Left colon (tissue), 2 donors: ENCODE measurements around the gene CALM3. TPM values are rescaled to one million over a fixed set of nuclear protein-coding genes. Genes with fewer than 3 reads are reported as not detected.
"Not testable (repeated sequence)": the region's sequence is repeated elsewhere in the genome, so short reads cannot be mapped to it uniquely, and the experiment has no call there.

Source experiments
- ATAC-seq: fragments of 200-7000 bp; cut with Tn5 transposase; one replicate; pipeline ENCODE4 v1.9.1; 2020; ENCODE audit warnings: mild to moderate bottlenecking, moderate library complexity
- DNase-seq, 2 donors: peaks; one replicate each; pipeline ENCODE4 v3.0.0-alpha.2; 2020
- intact Hi-C, 2 donors: fragments of 100-400 bp; cut with DNase I in 1 of 2; cut with micrococcal nuclease in 1 of 2; formaldehyde crosslinking; loops; one replicate each; pipeline versions ENCODE4 v1.11.2 to v1.14.0; 2022; cut with DNase I, micrococcal nuclease
- long read RNA-seq: library from polyadenylated mRNA; unstranded; transcript quantifications from one replicate; pipeline ENCODE4 v2.0.0, GENCODE V29; 2021
- total RNA-seq, 2 donors: library from RNA; stranded (reverse); fragmentation: NEBNext Ultra II Directional; extraction: Animal tissue kit (Norgen Biotek cat#: 25700); gene quantifications; one replicate each; pipeline ENCODE4 v1.2.1, GENCODE V29; 2021
- donor health status: DM: no; HTN: no; CAD: no.
- donor health status: DM: yes; HTN: yes; CAD: no.

CALM3 gene
- total RNA-seq: 100 to 1,000 TPM; 250 to 278 TPM
- long read RNA-seq, transcript CALM3-201 (6 exons, 2,289 nt): major isoform, 59 of 74 reads
- long read RNA-seq, partial matches to known transcripts: 5 of 74 reads
- long read RNA-seq, other reads (novel, unspliced or antisense): 10 of 74 reads

DNA sequence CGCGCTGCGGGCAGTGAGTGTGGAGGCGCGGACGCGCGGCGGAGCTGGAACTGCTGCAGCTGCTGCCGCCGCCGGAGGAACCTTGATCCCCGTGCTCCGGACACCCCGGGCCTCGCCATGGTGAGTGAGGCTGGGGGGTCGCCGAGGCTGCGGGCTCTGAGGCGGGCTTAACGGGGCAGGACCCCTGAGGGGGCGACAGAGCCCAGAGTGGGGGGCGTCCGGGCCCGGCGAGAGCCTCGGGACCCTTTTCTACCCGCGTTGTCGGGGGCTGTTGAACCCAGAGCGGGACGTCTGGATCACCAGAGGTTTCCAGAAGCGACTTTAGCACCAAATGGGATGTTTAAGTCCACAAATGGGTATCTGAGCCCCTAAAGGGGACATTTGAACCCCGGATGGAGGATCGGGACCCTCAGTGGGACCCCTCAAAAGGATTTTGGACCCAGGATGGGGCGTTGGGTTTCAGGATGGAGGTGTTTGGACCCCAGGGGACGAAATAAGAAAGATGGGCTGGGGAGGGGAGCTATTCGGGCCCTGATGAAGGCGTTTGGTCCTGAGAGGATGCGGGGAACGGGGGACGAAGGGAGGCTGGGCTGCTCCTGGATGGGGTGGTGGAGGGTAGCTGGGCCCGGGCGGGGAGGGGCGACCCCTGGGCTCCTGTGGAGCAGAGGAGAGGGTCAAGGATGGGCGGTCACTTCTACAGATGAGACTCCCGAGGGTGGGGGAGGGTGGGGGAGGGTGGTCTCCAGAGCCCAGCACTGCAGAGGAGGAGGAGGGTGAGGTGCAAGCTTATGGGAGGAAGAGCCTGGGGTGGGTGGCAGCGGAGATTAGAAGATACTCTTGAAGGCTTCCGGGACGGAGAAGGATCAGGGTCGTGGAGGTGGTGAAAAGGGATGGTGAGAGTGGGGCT is at the start of gene CALM3:
CALM3 (plus strand) TSS at position 13 of the 907 bp plus-strand sequence; CDS start at position 118, 105 bp downstream.
- intact Hi-C loops: no loop called here
- DNase-seq (no peak), ATAC-seq (no peak)

DNA sequence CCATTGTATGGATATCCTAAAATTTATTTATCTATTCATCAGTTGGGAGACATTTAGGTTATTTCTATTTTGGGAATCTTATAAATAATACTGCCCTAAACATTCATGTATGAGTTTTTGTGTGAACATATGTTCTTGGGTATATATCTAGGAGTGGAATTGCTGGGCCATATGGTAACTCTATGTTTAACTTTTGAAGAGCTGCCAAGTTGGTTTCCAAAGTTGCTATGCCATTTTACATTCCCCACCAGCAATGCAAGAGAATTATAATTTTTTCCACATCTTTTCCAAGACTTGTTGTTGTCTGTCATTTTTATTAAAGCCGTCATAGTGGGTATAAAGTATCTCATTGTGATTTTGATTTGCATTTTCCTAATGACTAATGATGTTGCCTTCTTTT is 48.2 kb upstream of the CALM3 start:
- DNase-seq (no peak), ATAC-seq (no peak)
- intact Hi-C loops: no loop called here

DNA sequence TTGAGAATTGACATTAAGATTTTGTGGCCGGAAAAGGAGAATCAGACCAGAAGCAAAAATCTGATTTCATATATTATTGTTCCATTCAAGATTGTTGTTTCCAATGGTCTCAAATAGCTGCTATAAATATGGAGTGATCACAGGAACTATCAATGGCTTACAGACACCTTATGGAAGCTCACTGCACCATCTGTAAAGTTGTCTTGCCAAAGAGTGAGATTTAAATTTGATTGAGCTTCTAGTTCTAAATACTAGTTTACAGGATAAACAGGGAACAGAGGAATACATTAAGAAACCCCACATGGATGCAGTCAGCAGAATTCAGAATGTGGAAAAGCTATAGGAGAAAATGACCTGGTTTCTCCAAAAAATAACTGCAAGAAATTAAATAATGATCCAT is 47.0 kb upstream of the CALM3 start:
- intact Hi-C loops: no loop called here
- ATAC-seq (no peak), DNase-seq (no peak)

DNA sequence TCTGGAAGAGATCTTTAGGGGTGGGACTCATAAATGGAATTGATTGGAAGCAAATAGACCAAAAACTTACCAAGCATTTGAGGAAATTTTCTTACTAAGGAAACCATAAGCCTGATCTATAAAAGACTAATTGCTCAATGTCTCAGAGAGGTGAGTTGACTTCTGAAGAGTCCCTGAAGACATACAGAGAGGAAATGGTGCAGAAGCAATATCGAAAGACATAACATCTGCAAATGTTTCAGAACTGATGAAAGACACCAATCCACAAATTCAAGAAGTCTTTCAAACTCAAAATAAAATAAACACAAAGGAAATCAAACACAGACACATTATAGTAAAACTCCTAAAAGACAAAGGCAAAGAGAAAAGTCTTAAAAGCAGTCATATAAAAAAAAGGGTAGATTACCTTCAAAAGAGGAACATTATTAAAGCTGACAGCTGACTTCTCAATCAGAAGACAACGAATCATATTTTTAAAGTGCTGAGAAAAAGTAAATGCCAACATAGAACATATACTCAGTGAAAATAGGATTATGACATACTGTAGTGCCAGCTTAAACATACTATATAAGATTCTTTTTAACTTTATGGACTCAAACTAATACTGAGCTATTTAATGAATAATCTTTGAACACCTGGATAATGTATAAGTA is 45.4 kb upstream of the CALM3 start:
- ATAC-seq (no peak), DNase-seq (no peak)
- intact Hi-C loops: no loop called here

DNA sequence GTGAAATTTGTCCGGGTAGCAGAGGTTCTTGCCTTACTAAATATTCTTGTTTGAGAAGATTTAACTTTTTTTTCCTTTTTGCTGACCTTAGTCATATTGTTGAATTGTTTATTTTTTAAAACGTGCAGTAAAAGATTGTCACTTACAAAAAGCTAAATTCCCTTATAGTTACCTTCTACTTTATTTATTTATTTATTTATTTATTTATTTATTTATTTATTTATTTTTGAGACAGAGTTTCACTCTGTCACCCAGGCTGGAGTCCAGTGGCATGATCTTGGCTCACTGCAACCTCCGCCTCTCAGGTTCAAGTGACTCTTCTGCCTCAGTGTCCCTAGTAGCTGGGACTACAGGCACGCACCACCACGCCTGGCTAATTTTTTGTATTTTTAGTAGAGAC is 44.7 kb upstream of the CALM3 start:
- ATAC-seq, intact Hi-C loops: not testable (repeated sequence)

DNA sequence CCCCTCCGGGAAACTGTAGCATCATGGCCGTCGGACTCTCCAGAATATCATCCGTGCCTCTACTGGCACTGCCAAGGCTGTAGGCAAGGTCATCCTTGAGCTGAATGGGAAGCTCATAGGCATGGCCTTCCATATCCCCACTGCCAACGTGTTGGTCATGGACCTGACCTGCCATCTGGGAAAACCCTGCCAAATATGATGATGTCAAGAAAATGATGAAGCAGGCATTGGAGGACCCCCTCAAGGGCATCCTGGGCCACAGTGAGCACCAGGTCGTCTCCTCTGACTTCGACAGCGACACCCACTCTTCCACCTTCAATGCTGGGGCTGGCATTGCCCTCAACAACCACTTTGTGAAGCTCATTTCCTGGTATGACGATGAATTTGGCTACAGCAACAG is 41.9 kb upstream of the CALM3 start:
- DNase-seq (no peak), ATAC-seq (no peak)
- intact Hi-C loops: no loop called here

More for the DNA sequence above, 44.7 kb upstream of the CALM3 start:
- DNase-seq: not testable (repeated sequence)

DNA sequence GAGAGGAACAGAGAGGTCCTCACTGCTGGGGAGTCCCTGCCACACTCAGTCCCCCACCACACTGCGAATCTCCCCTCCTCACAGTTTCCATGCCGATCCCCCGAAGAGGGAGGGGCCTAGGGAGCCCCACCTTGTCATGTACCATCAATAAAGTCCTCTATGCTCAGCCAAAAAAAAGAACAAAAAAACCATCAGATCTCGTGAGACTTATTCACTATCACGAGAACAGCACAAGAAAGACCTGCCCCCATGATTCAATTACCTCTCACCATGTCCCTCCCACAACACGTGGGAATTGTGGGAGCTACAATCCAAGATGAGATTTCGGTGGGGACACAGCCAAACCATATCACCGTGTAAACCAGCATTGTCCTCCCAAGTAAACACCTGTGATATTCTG is 41.5 kb upstream of the CALM3 start:
- intact Hi-C loops, ATAC-seq, DNase-seq: not testable (repeated sequence)

DNA sequence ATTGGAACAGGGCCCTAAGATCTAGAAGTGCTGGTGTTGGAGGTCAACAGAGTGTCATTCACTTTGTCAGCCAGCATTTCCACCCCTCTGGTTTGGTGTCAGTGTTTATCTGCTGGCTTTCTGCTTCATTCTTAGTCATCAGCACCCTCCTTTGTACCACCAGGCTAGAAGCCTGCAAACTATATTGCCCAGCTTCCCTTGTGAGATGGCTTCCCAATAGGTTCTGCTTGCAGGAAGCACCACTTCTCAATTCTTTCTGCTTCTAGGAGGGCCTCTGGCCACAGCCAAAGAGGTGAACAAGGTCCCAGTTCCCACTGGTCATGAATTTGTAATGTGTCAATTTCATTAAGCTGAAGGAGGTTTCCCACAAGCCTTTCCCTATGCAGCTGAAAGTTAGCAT is 36.4 kb upstream of the CALM3 start:
- DNase-seq: no peak
- intact Hi-C loops: no loop called here
- ATAC-seq: no peak

DNA sequence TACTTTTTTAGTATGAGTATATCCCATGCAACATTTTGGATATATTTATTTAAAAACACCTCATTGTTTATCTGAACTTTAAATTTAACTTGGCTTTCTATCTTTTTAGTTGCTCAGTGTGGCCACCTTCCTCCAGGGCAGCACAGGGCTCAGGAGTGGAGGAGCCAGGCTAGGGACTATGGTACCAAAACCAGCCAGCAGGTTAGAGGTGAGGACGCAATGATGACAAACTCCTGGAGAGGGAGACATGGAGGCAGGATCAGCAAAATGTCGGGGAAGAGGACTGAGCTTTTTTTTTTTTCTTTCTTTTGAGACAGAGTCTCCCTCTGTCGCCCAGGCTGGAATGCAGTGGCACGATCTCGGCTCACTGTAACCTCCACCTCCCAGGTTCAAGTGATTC is 29.6 kb upstream of the CALM3 start:
- DNase-seq (no peak), ATAC-seq (peak; percentile 47)
- intact Hi-C loops: no loop called here

DNA sequence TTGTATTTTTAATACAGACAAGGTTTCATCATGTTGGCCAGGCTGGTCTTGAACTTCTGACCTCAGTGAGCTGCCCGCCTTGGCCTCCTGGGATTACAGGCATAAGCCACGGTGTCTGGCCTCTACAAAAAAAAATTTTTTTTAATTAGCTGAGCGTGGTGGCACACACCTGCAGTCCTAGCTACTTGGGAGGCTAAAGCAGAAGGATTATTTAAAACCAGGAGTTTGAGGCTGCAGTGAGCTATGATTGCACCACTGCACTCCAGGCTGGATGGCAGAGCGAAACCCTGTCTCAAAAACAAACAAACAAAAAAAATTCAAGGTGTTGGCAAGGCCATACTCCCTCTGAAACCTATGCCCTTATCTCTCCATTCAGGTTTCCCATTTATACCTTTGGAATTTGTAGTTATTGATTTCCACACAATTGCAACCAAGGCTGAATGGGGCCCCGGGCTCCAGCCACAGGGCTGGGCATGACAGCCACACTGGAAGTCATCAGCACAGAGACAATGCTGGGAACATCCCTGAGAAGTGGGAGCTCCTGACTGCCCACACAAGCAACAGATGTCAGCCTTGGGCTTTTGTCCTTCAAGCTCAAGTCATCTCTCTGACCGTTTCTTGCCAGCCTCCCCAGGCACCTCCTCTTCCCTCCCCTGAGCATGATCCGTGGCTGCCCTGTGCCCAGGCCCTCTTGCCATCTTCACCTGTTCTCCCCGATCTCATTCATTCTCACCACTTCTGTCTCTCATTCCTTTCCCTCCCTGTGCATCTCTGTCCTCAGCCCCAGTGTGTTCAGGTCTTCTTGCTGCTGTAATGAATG is 27.2 kb upstream of the CALM3 start:
- ATAC-seq: no peak
- DNase-seq: no peak
- intact Hi-C loops: no loop called here

DNA sequence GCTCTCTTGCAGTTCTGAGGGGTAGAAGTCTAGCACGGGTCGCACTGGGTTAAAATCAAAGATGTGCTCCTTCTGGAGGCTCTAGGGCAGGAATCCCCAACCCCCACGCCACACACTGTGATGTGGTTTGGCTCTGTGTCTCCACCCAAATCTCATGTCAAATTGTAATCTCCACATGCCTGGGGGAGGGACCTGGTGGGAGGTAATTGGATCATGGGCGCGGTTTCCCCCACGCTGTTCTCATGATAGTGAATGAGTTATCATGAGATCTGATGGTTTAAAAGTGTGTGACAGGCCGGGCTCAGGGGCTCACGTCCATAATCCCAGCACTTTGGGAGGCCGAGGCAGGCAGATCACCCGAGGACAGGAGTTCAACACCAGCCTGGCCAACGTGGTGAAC is 26.6 kb upstream of the CALM3 start:
- intact Hi-C loops: no loop called here
- ATAC-seq (no peak), DNase-seq (no peak)

DNA sequence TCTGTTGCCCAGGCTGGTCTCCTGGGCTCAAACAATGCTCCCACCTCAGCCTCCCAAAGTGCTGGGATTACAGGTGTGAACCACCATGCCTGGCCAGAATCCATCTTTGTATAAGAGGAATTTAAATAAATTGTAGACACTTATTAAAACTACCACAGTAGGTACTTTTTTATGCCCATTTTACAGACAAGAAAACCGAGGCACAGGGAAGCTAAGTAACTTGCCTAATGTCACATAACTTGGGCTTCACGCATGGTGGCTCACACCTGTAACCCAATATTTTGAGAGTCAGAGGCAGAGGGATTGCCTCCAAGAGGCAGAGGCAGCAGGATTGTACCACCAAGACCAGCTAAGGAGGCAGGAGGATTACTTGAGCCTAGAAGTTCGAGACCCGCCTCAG is 22.7 kb upstream of the CALM3 start:
- DNase-seq (no peak), ATAC-seq (no peak)
- intact Hi-C loops: no loop called here

DNA sequence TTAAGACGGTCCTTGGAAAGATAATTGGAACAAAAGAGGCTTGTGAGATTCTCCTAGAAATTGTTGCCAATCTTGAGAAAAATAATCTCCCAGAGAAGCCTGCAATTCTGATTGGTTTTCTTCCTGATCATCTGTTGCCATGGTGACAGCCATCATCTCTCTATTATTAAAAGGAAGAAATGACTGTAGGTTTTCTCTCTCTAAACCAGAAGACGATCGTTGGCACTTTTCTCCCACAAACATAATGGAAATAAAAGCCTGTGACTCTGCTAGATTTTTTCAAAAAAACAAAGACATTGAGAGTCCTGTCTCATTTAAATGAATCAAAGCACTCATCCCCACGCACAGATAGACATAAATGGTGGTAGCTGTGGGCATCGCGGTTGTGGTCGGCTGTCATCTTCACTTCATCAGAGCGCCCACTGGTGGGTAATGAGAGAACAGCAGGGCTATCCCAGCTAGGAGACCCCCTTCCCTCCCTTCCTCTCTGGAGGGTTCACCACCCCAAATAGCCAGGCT is 21.7 kb upstream of the CALM3 start:
- ATAC-seq (no peak), DNase-seq (no peak)
- intact Hi-C loops: no loop called here

DNA sequence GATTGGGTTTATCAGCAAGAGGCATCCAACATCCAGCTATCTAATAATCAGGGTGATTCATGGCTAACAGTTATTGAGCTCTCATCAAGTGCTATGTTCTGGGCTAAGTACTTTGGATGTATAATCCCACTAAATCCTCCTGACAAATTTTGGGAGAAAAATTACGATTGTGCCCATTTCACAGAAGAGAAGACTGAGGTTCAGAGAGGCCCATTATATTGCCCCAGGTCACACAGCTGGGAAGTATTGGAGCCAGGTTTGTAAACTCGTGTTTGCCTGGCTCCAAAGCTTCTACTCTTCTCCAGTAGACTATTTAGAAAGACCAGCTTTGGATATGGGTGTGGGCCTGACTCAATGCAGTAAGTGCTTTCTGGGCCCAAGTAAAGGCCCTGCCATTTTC is 20.9 kb upstream of the CALM3 start:
- DNase-seq: no peak
- intact Hi-C loops: no loop called here
- no peak for ATAC-seq

DNA sequence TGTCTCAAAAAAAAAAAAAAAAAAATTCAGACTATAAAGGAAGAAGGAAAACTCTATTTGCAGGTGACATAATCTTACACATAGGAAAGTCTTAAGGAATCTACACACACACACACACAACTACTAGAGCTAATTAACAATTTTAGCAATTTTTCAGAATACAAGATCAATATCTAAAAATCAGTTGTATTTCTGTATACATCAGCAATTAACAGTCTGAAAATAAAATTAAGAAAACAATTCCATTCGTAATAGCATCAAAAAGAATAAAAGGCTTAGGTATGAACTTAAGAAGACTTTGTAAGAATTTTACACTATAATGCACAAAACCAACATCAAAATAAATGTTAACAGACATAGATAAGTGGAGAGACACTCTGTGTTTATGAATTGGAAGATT is 15.6 kb upstream of the CALM3 start:
- ATAC-seq (no peak), DNase-seq (no peak)
- intact Hi-C loops: no loop called here

DNA sequence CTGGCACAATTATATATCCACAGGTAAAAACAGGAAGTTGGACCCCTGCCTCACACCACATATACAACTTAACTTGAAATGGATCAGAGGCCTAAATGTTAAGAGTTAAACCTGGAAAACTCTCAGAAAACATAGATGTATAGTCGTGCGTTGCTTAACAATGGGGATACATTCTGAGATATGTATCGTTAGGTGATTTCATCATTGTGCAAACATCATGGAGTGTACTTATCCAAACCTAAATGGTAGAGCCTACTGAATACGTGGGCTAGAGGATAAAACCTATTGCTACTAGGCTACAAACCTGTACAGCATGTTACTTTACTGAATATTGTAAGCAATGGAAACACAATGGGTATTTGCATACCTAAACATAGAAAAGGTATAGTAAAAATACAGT is 14.8 kb upstream of the CALM3 start:
- intact Hi-C loops: no loop called here
- DNase-seq (no peak), ATAC-seq (no peak)

DNA sequence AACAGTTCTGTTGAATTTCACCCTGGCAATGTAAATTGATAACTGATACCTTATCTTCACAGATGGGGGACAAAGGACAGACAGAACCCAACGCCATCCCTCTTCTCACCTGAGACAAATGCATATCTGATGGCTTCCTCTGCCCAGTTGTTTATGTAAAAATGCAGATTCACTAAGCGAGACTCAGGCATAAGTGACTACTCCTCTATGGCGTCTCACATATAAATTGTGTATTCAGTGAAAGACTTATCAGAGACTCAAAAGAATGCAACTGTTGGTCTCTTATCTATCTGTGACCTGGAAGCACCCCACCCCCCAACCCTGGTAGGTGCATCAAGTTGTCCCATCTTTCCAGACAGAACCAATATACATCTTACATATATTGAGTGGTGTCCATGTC is 13.3 kb upstream of the CALM3 start:
- intact Hi-C loops: no loop called here
- no peak for DNase-seq
- no peak for ATAC-seq

DNA sequence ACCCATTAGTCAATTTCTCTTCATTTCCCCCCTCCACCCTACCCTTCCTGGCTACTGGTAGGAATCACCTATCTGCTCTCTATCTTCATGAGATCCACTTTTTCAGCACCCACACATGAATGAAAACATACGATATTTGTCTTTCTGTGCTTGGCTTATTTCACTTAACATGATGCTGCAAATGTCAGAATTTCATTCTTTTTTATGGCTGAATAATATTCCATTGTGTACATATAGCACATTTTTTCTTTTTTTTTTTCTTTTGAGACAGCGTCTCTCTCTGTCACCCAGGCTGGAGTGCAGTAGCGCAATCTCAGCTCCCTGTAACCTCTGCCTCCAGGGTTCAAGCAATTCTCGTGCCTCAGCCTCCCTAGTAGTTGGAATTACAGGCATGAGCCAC is 9.9 kb upstream of the CALM3 start:
- intact Hi-C loops: no loop called here
- DNase-seq (no peak), ATAC-seq (no peak)

DNA sequence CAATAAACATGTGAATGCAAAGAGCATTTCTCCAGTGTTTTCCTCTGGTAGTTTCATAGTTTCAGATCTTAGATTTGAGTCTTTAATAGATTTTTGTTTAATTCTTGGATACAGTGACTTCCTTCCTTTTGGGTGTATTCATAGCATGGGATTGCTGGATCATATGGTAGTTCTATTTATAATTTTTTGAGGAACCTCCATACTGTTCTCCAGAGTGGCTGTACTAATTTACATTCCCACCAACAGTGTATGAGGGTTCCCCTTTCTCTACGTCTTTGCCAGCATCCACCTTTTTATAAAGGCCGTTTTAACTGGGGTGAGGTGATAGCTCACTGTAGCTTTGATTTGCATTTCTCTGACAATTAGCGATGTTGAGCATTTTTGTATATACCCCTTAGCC is 9.3 kb upstream of the CALM3 start:
- ATAC-seq (no peak), DNase-seq (no peak)
- intact Hi-C loops: no loop called here
